Frontal cortex (tissue), 4 donors: ENCODE measurements around the gene BDKRB1. TPM values are rescaled to one million over a fixed set of nuclear protein-coding genes. Genes with fewer than 3 reads are reported as not detected.

Experiments
- DNase-seq, 2 donors: peaks; one replicate each; pipeline ENCODE4 v3.0.0; 2012; ENCODE audit warnings: low spot score in 2 of 2
- FAIRE-seq: peaks from 2 replicates; lab custom pipeline; 2012; peaks lifted over from hg19 to GRCh38; lab: Jason Lieb, UNC
- total RNA-seq: library from RNA; depleted of rRNA; stranded (reverse); fragments of >200 nt; gene quantifications from one replicate; pipeline ENCODE4 v1.2.3, GENCODE V29; 2014
- donor health status: control.
- donor health status: control.
- donor health status: control.

The BDKRB1 gene
- total RNA-seq, 1 donor from 2014 or later, result 0.41 TPM

DNA sequence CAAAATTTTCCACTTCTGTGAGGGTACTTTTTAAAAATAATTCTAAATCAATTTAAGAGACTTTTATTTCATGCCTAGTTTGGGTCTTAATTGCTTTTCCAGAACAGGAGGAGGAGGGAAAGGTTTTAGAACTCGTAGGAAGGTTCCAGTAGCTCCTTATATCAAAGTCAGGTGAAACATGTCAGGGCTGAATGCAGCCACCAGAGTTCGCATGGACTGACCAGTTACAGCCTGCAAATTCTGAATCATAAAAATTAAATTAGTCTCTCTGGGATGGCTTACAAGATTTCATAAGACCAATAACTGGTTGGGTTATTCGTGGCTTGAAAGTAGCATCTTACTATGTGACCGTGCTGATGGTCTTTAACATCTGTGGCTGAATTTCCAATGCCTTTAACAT lies 397 bp downstream of the BDKRB1 start:
- FAIRE-seq (no peak), DNase-seq (no peak)

DNA sequence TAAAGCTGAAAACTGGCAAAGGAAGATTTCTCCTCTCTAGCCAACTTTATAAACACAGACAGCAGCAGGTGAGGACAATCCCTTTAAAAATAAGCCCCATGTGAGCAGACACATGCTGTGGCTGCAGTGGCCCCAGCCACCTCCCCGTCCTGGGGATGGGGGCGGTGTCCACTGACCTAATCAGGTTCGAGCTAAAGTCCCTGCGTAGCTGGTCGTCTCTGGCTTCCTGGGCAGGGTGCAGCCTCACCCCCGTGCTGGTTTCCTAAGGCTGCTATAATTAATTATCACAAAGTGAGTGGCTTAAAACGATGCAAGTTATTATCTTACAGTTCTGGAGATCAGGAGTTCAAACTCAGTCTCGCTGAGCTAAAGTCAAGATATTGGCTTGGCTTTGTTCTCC lies 1.0 kb downstream of the BDKRB1 start:
- FAIRE-seq (no peak), DNase-seq (no peak)

DNA sequence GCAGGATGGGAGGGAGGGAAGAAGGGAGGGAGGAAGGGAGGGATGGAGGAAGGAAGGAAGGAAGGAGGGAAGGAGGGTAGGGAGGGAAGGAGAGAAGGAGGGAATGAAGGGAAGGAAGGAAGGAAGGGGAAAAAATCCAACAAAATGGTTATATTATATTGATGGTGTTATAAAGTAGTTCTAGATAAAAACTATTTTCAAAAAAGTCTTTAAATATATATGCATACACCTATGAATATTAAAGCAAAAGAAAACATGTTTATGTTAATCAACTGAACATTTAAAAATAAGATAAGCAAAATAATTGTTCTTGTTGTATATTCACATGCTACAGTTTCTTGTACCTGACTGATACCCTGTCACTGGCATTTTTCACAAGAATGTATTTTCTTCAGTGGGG lies 1.9 kb downstream of the BDKRB1 start:
- FAIRE-seq, result no peak
- DNase-seq, result no peak

DNA sequence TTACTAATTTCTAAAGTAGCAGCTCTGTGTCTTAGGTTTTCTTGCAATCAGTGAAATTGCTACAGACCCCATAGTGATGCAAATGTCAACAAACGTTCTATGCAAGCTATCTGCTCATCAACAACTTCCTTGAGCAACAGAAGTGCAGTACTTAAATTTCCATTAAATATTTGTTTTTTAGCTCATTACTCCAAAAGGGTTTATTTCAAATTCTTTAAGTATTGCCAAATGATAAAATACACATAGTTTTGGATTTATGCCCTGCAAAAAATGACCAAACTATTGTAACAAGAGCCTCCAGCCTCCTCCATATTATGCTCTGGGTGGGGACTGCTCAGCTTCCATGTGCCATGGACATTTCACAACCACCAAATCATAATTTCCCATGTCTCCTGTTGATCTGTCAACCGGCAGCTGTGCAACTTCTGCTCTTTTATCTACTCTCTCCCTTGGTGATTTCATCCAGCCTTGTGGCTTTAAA lies 4.4 kb downstream of the BDKRB1 start:
- FAIRE-seq, result no peak
- no peak for DNase-seq

DNA sequence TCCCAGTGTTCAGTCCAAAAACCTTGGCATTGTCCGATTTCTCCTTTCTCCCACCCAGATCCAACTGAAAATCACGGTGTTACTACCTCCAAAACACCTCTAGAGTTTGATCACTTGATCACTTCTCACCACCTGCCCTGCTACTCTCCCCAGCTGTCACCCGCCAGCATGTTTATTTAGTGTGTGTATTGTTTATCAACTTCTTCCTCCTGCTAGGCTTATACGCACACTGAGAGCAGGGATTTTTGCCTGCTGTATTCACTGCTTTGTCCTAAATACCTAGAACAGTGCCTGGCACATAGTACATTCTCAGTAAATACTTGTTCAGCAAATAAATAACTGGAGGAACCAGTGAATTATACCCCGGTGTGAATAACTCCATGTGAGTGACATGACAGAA lies 5.0 kb downstream of the BDKRB1 start:
- FAIRE-seq, result no peak
- no peak for DNase-seq

DNA sequence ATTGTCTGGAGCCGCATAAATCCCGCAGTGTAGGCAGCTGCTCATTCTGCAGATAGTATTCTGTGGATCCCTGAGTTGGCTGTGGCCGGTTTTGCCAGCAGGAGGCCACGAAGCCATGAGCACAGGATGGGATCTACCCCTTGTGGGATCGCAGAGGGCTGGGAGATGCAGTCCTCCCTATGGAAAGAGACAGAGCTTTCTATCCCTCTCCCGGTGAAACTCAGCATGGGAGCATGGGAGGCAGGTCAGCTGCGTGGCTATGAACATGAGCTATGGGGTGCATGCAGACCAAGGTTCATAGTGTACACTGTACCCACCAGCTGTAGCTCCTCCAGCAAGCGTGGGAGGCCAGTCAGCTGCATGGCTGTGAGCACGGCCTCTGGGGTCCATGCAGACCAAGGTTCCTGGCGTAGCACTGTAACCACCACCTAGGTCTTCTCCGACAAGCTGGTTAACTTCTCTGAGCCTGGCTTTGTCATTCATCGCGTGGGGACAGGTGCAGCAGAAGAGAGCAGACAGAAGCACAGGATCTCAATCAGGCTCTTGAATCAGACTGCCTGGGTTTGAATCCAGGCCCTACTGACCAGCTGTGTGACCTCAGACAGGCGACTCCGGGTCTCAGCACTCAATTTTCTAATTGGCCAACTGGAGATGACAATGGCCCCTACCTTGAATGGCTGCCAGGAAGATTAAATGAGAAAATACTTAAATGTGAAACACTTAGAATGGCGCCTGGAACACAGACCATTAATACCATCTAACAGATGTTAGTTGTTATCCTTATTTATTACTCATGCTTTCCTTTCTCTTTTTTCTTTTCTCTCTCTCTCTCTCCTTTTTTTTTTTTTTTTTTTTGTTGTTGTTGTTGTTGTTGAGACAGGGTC lies 6.0 kb downstream of the BDKRB1 start:
- DNase-seq, result no peak
- FAIRE-seq, result no peak

DNA sequence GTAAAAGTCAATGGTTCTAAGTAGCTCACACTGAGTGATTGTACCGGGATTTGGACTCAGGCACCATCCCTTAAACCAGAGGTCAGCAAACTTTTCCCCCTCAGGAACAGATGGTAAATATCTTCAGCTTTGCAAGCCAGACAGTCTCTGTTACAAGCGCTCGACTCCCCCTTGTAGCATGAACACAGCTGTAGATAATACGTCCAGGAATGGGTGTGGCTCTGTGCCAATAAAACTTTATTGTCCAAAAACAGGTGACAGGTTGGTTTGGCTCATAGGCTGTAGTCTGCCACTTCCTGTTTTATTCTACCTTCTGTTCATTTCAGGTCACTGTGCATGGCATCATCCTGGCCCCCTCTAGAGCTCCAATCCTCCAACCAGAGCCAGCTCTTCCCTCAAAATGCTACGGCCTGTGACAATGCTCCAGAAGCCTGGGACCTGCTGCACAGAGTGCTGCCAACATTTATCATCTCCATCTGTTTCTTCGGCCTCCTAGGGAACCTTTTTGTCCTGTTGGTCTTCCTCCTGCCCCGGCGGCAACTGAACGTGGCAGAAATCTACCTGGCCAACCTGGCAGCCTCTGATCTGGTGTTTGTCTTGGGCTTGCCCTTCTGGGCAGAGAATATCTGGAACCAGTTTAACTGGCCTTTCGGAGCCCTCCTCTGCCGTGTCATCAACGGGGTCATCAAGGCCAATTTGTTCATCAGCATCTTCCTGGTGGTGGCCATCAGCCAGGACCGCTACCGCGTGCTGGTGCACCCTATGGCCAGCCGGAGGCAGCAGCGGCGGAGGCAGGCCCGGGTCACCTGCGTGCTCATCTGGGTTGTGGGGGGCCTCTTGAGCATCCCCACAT lies 7.6 kb downstream of the BDKRB1 start:
- no peak for FAIRE-seq
- DNase-seq, result no peak

DNA sequence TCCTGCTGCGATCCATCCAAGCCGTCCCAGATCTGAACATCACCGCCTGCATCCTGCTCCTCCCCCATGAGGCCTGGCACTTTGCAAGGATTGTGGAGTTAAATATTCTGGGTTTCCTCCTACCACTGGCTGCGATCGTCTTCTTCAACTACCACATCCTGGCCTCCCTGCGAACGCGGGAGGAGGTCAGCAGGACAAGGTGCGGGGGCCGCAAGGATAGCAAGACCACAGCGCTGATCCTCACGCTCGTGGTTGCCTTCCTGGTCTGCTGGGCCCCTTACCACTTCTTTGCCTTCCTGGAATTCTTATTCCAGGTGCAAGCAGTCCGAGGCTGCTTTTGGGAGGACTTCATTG lies 8.2 kb downstream of the BDKRB1 start:
- FAIRE-seq, result no peak
- DNase-seq, result no peak

DNA sequence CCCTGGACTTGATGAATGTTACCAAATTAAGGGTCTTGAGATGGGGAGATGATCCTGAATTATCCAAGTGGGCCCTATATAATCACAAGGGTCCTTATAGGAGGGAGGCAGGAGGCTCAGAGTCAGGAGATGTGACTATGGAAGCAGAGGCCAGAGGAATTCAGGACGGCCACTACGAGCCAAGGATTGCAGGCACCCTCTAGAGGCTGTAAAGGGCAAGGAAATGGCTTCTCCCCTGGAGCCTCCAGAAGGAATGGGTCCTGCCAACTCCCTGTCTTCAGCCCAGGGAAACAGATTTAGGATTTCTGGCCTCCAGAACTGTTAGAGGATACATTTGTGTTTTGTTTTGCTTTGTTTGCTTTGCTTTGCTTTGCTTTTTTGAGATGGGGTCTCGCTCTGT lies 8.8 kb downstream of the BDKRB1 start:
- FAIRE-seq, result no peak
- no peak for DNase-seq

DNA sequence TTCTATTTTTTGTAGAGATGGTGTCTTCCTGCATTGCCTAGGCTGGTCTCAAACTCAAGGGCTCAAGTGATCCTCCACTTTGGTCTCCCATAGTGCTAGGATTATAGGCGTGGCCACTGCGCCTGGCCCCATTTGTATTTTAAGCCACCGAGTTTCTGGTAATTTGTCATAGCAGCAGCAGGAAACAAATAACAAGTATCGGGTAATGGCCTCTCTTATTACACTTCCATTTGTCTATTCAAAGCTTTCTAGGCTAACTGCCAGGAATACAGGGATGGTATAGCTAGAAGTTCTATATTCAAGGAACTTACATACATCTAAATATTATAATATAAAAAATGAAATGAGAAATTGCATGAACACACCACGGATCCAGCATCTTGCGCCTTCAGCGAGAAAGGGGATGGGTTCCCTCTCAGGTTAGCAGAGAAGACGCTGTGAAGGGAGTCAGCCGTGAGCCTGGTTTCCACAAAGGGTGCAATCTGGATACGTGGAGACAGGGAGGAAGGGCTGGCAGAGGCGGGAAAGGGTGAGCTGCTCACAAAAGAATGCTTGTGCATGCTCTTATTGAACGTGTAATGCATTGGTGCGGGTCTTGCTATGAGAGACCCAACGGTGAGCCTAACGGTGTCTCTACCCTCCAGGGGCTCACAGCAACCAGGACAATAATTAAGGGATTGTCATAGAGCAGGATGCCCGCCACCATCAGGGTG lies 9.5 kb downstream of the BDKRB1 start:
- FAIRE-seq, result no peak

DNA sequence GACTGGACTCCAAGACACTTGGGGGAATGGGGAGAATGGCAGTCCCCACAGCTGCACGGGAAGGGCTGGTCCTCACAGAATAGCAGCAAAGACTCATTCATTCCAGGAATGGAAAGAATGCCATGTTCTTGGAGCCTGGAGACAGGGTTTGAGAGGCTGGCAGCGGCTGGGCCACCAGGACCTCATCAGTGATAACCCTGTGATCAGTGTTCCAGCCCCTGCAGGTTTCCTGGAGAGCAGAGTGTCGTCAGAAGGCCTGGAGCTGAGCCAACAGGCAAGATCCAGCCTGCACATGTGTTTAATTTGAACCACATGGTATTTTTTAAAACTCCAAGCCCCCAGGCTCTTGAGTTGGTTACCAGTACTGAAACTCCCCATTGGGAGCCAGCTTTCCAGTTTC lies 11.3 kb downstream of the BDKRB1 start:
- no peak for FAIRE-seq

More for the DNA sequence above, 9.5 kb downstream of the BDKRB1 start:
- DNase-seq, result no peak

DNA sequence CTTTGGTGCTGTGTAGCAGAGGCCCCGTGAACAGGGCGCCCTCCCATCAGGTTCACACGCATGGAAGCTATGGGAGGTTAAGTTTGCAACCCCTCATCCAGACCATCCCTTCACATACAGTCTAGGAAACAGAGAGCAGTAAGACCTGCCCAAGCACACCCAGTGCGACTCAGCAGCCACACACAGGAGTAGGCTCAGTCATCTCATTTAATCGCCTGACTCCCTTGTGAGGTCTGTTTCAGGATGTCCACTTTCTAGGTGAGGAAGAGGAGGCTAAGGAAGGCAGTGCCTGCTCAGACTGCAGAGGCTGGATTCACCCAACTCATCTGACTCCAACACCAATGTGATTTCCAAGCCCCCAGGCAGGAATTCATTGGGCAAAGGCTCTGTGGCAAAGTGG lies 11.9 kb downstream of the BDKRB1 start:
- FAIRE-seq, result no peak
- DNase-seq, result no peak

More for the DNA sequence above, 11.3 kb downstream of the BDKRB1 start:
- DNase-seq, result no peak

DNA sequence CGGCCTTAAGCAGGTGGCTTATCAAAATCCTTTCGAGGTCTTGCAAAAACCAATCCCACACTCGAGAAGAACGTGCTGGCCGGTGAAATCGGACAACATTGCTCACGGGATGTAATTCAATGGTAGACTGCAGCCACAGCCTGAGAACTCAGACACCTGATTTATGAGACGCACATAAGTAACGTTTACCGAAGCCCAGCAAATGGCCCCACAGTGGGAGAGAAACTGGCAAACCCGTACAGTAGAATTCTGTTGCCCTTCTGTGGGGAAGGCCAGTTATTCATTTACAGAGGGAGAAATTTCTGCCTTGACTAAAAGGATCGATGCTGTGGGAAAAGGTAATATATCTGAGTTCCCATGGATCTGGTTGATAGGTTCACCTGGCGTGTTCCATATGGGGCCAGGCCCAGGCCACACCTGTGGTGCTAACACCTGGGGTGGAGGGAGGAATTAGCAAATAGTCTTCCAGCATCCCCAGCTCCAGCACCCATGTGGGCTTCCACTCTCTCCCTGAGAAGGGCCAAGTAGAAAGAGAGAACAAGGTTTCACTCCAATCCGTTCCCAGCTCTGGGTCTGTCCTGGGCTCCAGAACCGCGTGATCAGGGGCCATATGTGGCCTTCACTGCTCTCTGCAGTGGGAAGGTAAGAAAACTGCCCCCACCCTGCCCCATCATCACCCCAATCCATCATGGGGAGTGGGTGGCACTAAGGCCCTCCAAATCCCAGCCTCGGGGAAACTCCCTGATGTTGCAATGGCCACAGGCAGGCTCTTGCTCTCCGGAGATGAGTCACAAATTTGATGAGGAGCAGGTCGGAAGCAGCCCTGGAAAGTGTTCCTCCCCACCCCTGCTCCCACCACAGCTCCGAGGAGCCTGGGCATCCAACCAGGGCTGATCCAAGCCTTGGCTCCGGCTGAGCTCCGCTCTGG lies 12.7 kb downstream of the BDKRB1 start:
- DNase-seq (no peak), FAIRE-seq (no peak)

DNA sequence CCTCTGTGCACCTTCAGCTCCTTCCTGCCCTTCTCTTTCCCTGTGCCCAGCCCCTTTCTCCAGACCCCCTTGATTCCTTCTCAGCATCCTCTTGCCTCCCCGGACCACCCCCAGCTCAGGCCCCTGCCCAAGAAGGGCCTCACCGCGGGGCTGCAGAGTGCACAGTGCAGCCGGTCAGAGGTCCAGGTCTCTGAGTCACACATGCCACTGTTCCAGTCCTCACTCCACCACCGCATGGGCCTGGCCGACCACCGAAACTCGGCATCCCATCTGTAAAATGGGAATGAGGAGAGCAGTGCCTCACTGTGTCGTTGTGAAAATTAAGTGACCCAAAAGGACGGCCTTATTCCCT lies 13.3 kb downstream of the BDKRB1 start:
- FAIRE-seq, result no peak
- DNase-seq, result no peak

DNA sequence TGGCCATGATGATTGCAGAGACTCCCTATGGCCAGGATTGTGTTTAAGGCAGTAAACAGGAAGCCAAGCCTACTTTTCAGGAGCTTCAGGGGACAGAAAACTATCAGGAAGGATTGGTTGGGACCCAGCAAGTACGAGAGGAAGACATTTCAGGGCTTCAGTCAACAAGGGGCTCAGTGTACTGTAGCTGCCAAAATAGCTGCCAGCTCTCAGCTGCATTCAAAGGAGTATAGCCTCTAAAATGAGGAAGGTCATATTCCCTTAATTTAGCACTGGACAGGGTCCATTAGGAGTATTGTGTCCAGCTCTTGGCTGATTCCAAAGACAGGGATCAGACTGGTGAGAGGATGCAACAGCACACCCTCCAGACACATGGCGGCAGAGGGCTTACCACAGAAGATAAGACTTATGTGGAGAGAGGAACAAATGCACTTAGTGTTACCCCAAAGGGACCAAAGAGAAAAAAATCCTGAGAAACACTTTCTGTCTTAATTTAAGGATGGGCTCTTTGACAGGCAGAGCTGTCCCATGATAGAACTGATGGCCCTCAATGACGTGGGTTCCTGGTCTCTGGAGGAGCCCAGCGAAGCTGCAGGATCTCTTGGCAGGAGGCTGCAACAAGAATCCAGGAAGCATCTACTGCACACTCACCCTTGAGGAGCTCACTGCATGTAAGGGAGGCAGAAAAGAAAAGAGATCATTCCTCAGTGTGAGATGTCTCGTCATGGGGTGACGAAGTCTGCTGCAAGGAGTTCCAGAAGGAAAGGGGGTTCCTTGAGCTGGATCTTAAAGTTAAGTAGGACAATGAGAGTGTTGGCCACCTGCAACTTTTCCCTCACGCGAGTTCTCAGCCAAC lies 14.8 kb downstream of the BDKRB1 start:
- DNase-seq, result no peak
- FAIRE-seq, result no peak

DNA sequence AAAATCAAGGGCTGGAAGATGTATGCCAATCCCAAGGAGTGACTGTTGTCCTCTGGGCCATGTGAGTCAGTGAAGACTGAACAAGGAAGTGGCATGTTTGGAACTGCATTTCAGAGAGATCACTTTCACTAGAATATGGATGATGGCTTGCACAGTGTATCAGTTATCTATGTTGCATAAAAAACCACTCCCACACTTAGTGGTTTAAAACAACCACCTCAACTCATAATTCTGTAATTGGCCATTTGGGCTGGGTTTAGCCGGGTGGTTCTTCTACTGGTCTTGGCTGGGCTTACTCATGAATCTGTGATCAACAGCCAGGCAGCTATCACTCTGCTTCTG lies 15.4 kb downstream of the BDKRB1 start:
- DNase-seq (no peak), FAIRE-seq (no peak)

DNA sequence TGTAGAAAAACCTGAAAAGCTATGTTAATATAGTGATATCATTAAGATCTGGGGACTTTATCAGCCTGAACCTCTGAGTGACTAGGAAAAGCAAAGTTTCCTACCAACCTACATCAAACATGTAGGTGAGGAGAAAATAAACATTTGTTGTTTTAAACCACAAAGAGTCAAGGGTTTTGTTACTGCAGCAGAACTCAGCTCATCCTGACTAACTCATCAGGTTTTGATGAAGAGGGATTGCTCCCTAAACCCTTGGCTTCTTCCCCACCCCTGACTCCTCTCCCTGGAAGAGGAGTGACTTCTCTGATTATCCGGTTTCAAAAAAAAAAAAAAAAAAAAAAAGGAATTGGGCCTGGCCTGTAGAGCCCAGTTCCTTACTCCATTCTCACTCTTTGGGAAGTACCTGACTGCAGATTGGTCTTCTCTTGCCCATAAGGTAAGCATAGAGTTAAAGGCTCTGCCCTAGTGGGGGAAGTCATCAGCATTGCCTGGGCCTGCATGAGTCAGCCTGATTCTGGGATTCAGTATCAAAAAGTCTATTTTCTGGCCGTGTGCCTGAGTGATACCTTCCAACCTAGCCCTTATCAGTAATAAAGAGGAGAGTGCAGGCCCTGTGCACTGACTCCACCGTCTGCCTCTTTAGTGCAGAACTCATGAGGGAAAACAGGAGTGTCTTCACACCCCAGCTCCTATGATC lies 16.9 kb downstream of the BDKRB1 start:
- no peak for FAIRE-seq
- no peak for DNase-seq

DNA sequence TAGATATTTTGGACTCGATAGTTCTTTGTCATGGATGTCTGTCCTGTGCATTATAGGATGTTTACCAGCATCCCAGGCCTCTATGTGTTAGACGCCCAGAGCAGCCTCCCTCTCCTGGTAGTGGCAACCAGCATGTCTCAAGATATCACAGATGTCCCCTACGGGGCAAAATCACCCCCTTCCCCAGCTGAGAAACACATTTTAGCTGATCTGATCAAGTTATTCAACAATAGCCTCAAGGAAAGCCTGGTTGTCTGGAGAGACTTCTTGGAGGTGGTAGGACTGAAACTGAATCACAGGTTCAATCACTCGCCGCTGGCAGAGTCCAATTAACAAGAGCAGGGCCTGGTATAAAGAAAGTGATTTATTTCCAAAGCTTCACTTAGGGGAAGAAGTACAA lies 17.6 kb downstream of the BDKRB1 start:
- FAIRE-seq, result no peak
- no peak for DNase-seq
